Mesodermal cell (in vitro differentiated cells): ENCODE results near the gene OPA3.
A peak's percentile ranks its signal among the peaks of the same experiment; 100 is the strongest.

ENCODE experiments used
- H3K27ac ChIP-seq: 2 replicates; pipeline ENCODE4 v1.7.0; 2013; ENCODE audit warnings: mild to moderate bottlenecking, low read depth, low read length, moderate library complexity; ENCODE audit not compliant: severe bottlenecking
- H3K36me3 ChIP-seq: 2 replicates; pipeline ENCODE4 v1.7.1; 2013; ENCODE audit warnings: mild to moderate bottlenecking, low read length, moderate library complexity; ENCODE audit not compliant: control insufficient read depth, insufficient read depth
- H3K4me1 ChIP-seq: one replicate; pipeline ENCODE4 v1.7.1; 2013; ENCODE audit warnings: mild to moderate bottlenecking, low read length; ENCODE audit not compliant: insufficient read depth, control insufficient read depth, poor library complexity, severe bottlenecking
- H3K4me3 ChIP-seq: 2 replicates; pipeline ENCODE4 v1.7.0; 2013; ENCODE audit warnings: low read length, control low read depth, mild to moderate bottlenecking; ENCODE audit not compliant: insufficient read depth, poor library complexity, severe bottlenecking; ENCODE audit errors: extremely low read depth
- H3K9me3 ChIP-seq: 2 replicates; pipeline ENCODE4 v1.7.1; 2013; ENCODE audit warnings: mild to moderate bottlenecking, low read length, moderate library complexity; ENCODE audit not compliant: control insufficient read depth
- WGBS, 2 experiments: methylation state at CpG; one replicate each; pipeline ENCODE4 v1.1.5; 2013; ENCODE audit warnings: missing lambda C conversion rate in 2 of 2; ENCODE audit not compliant: insufficient coverage in 2 of 2; 5-methylcytosine and 5-hydroxymethylcytosine counted together

Gene OPA3

DNA sequence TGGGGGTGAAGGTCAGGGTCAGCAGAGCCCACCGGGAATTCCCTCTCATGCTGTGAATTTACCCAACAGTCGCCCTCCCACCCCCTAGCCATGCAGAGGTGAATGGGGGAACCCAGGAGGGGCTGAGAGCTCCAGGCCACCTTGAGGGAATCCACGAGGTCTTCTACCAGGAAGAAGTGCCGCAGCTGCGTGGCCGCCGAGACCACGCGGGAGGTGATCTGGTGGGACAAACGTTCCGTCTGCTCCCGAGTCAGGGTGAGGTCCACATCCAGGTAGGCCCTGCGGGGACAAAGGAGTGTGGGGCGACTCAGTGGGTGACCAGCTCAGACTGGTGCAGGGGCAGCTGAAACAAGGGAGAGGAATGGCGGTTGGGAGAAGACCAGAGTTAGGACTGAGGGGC lies 95.9 kb downstream of the OPA3 start:
- H3K9me3 ChIP-seq, result no peaks in the 10 kb centered on the region
- no peaks in the 10 kb centered on the region for H3K4me1 ChIP-seq
- H3K36me3 ChIP-seq, result peaks cover 18% of the 10 kb centered on the region
- 92 to 95% methylated on average over 12 to 13 of the region's 15 CpGs for WGBS, 2 experiments
- H3K4me3 ChIP-seq, result no peak overlapping the region
- H3K27ac ChIP-seq, result no peak overlapping the region

GRCh38 chr19:45485305-45486077 lies 99.1 kb downstream of the OPA3 start:
- Histone ChIP-seq H3K27ac (peak overlapping the region; percentile 85), H3K4me3 (peak overlapping the region; percentile 52)
- 1 to 3% methylated on average over 24 to 26 of the region's 35 CpGs for WGBS, 2 experiments

GRCh38 chr19:45484273-45484945 lies 100.2 kb downstream of the OPA3 start:
- H3K4me1 ChIP-seq, result no peaks in the 10 kb centered on the region
- 91 to 95% methylated on average over 10 to 11 of the region's 13 CpGs for WGBS, 2 experiments
- H3K4me3 ChIP-seq, result no peak overlapping the region
- H3K9me3 ChIP-seq, result no peaks in the 10 kb centered on the region
- H3K36me3 ChIP-seq, result peaks cover 13% of the 10 kb centered on the region
- no peak overlapping the region for H3K27ac ChIP-seq

More at GRCh38 chr19:45485305-45486077, 99.1 kb downstream of the OPA3 start:
- Histone ChIP-seq H3K9me3 (no peaks in the 10 kb centered on the region), H3K36me3 (peaks cover 13% of the 10 kb centered on the region), H3K4me1 (no peaks in the 10 kb centered on the region)

GRCh38 chr19:45483033-45483432 lies 101.6 kb downstream of the OPA3 start:
- Histone ChIP-seq H3K27ac (no peak overlapping the region), H3K4me3 (no peak overlapping the region), H3K36me3 (peaks cover 5% of the 10 kb centered on the region), H3K4me1 (no peaks in the 10 kb centered on the region), H3K9me3 (no peaks in the 10 kb centered on the region)
- 98% methylated on average over 4 to 5 of the region's 5 CpGs for WGBS, 2 experiments

DNA sequence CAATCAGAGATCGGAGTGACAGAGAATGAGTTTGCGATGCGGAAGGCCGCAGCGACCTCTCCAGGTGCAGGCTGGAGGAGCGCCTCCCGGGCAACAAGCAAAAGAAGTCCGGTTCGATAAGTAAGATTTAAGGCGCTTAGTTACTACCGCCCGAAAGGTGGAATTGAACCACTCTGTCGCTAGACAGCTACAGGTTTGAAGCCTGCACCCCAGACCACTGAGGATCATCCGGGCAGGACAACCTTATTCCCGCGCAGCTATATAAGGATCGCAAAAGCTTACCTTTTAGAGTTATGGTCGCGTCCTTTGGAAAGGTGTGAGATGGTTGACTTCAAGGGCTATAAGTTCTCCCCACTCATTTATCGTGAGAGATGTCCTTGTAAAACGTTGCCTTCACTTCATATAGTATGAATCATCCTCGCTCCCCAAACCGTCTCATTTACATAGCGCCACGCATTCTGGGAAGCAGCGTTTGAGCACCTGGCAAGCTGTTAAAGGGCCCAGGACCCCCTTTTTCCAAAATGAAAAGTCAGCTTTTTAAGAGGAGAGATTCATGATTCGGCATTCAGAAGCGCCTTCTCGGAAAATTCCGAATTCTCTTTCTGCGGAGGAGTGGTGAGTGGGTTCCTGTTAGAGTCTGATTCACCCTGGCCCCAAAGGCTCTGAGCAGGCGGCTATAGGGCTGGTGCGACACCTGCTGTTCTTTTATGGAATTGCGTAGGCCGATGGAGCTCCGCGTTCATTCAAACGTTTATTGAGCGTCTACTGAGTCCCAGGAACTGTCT lies 106.0 kb downstream of the OPA3 start:
- no peaks in the 10 kb centered on the region for H3K36me3 ChIP-seq
- H3K27ac ChIP-seq, result peak overlapping the region; percentile 100
- WGBS, 2 experiments, result 0 to 1% methylated on average over 34 to 35 of the region's 39 CpGs
- no peaks in the 10 kb centered on the region for H3K9me3 ChIP-seq
- H3K4me1 ChIP-seq, result no peaks in the 10 kb centered on the region
- peak overlapping the region; percentile 51 for H3K4me3 ChIP-seq

DNA sequence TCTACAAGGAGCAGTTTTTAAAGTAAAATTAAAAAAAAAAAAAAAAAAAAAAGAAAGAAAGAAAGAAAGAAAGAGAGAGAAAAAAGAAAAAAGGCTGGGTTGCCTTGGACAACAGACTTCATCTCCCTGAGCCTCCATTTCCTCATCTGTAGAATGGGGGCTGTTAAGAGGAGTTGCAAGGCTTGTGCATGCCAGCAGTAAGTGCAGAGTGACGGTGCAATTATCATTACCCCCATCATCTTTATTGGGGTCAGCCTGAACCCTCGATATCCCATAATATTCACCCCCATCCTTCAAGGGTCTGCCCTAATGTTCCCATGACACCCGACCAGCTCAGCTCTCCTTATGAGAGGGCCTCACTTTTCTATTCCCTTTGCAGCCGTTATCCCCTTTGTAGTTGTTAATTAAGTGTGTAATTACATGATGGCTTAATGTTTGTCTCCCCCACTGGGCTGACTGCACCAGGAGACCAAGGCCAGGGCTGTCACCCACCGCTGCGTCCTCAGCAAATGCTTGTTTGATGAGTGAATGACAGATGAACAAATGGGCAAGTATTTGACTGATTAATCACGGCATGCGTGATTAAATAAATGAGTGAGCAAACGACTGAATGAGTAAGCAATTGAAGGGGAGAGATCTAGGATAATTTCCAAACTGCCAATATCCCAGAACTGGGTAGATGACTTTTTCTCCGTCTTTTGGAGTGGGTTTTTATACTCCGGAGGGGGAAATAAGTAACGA lies 106.7 kb downstream of the OPA3 start:
- 5 to 23% methylated on average over 5 to 10 of the region's 12 CpGs for WGBS, 2 experiments
- Histone ChIP-seq H3K4me3 (peak overlapping the region; percentile 51), H3K4me1 (peaks cover under 1% of the 10 kb centered on the region), H3K27ac (peak overlapping the region; percentile 100), H3K9me3 (no peaks in the 10 kb centered on the region), H3K36me3 (no peaks in the 10 kb centered on the region)
